A673 (cell line): ENCODE measurements around the gene FBXO45. TPM values are rescaled to one million over a fixed set of nuclear protein-coding genes. Genes with fewer than 3 reads are reported as not detected.
A peak's percentile ranks its signal among the peaks of the same experiment; 100 is the strongest.

Experiments
- BruUV-seq: library from RNA; stranded (reverse); fragments of 400-500 nt; replicated peaks from 2 replicates; lab custom pipeline; 2021; lab: Mats Ljungman, UMichigan
- CTCF ChIA-PET: fragments of 300-600 bp; sonication (Branson Sonifier 250); formaldehyde crosslinking; loops from one replicate; lab custom pipeline; 2022; ENCODE audit warnings: antibody characterized with exemption; lab: Charles Lee
- POLR2A ChIA-PET: fragments of 300-600 bp; sonication (Branson Sonifier 250); formaldehyde crosslinking; loops from one replicate; lab custom pipeline; 2022; ENCODE audit warnings: antibody characterized with exemption; ENCODE audit not compliant: low non-redundant PET; lab: Charles Lee
- DNase-seq: peaks from one replicate; pipeline ENCODE4 v3.0.0-alpha.2; 2015; ENCODE audit warnings: low spot score
- H3K27ac ChIP-seq: fragments of 200-600 bp; sonication (generic); 2 replicates; pipeline ENCODE4 v1.5.1; 2016; ENCODE audit warnings: mixed run types, low read depth, mild to moderate bottlenecking, mixed read lengths, antibody characterized with exemption, low read length; ENCODE audit not compliant: poor library complexity, severe bottlenecking
- H3K27me3 ChIP-seq: fragments of 200-600 bp; sonication (generic); replicated peaks from 2 replicates; pipeline ENCODE4 v1.6.1; 2017; ENCODE audit warnings: mixed run types, low read depth, mild to moderate bottlenecking, mixed read lengths, antibody characterized with exemption, low read length; ENCODE audit not compliant: insufficient read depth, poor library complexity
- H3K36me3 ChIP-seq: fragments of 200-600 bp; sonication (generic); 2 replicates; pipeline ENCODE4 v1.6.1; 2016; ENCODE audit warnings: mixed run types, mild to moderate bottlenecking, mixed read lengths, antibody characterized with exemption, low read length; ENCODE audit not compliant: insufficient read depth, poor library complexity, severe bottlenecking
- H3K4me1 ChIP-seq: fragments of 200-600 bp; sonication (generic); 2 replicates; pipeline ENCODE4 v1.6.1; 2017; ENCODE audit warnings: mixed run types, mild to moderate bottlenecking, mixed read lengths, antibody characterized with exemption, low read length; ENCODE audit not compliant: insufficient read depth, poor library complexity, severe bottlenecking
- H3K4me3 ChIP-seq: fragments of 200-600 bp; sonication (generic); 2 replicates; pipeline ENCODE4 v1.5.1; 2016; ENCODE audit warnings: low read depth, mixed run types, mild to moderate bottlenecking, mixed read lengths, low read length; ENCODE audit not compliant: poor library complexity, severe bottlenecking
- H3K9me3 ChIP-seq: fragments of 200-600 bp; sonication (generic); 2 replicates; pipeline ENCODE4 v1.6.1; 2016; ENCODE audit warnings: mixed run types, low read depth, mild to moderate bottlenecking, mixed read lengths, antibody characterized with exemption, low read length; ENCODE audit not compliant: poor library complexity, severe bottlenecking
- EZH2 ChIP-seq: fragments of 200-600 bp; sonication (generic); IDR thresholded peaks from 2 replicates; pipeline ENCODE4 v1.6.1; 2017; ENCODE audit warnings: borderline replicate concordance, low read depth, mild to moderate bottlenecking, mixed read lengths, antibody characterized with exemption, low read length; ENCODE audit not compliant: poor library complexity, severe bottlenecking
- intact Hi-C: fragments of 100-400 bp; cut with micrococcal nuclease; formaldehyde crosslinking; loops from one replicate; pipeline ENCODE4 v1.10.0; 2022; ENCODE audit not compliant: unreplicated experiment
- total RNA-seq: library from RNA; stranded (reverse); gene quantifications from 2 replicates; pipeline ENCODE4 v1.2.3, GENCODE V29; 2021
- TF ChIP-seq, protein P1 (sequence below): fragments of 300-800, 200-600 bp; sonication (generic); conservative IDR thresholded peaks from 2 replicates; pipeline ENCODE4 v1.5.1; 2017; ENCODE audit warnings: low read depth, mild to moderate bottlenecking, antibody characterized with exemption, low read length, moderate library complexity, mixed read lengths

Gene FBXO45
- total RNA-seq, 1 experiment from 2014 or later, result 23.0 TPM

DNA sequence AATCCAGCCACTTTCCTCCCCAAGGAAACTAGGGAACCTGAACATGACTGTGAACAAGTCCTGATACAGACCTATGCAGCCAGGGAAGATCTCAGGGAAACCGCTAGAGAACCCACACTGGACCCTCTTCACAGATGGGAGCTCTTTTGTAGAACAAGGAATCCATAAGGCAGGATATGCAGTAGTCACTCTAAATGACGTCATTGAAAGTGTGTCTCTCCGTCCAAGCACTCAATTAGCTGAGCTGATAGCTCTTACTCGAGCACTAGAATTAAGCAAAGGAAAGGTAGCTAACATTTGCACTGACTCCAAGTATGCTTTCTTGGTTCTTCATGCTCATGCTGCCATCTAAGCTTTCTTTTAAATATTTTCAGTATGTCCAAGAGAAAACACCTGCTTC, 43.3 kb upstream of the FBXO45 start:
- intact Hi-C loops, result no loop called here
- Histone ChIP-seq H3K36me3 (no peaks in the 10 kb centered on the region), H3K4me1 (no peaks in the 10 kb centered on the region), H3K4me3 (no peak overlapping the region), H3K9me3 (peaks cover 10% of the 10 kb centered on the region), H3K27ac (no peak overlapping the region), H3K27me3 (no peaks in the 10 kb centered on the region)
- TF ChIP-seq EZH2, result no peak
- TF ChIP-seq, protein P1, sequence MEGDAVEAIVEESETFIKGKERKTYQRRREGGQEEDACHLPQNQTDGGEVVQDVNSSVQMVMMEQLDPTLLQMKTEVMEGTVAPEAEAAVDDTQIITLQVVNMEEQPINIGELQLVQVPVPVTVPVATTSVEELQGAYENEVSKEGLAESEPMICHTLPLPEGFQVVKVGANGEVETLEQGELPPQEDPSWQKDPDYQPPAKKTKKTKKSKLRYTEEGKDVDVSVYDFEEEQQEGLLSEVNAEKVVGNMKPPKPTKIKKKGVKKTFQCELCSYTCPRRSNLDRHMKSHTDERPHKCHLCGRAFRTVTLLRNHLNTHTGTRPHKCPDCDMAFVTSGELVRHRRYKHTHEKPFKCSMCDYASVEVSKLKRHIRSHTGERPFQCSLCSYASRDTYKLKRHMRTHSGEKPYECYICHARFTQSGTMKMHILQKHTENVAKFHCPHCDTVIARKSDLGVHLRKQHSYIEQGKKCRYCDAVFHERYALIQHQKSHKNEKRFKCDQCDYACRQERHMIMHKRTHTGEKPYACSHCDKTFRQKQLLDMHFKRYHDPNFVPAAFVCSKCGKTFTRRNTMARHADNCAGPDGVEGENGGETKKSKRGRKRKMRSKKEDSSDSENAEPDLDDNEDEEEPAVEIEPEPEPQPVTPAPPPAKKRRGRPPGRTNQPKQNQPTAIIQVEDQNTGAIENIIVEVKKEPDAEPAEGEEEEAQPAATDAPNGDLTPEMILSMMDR, result no peak
- DNase-seq, result no peak
- CTCF ChIA-PET, result interaction anchor here (1.4 to 1.7 kb wide), 2 partner anchors 263 to 271 kb away, joined by 5 to 7 read pairs; no protein-coding TSS in a partner anchor
- POLR2A ChIA-PET, result interaction anchor here (0.6 kb wide), 1 partner anchor 60 kb away, joined by 3 read pairs; no protein-coding TSS in a partner anchor
- BruUV-seq, result no TSS peak

DNA sequence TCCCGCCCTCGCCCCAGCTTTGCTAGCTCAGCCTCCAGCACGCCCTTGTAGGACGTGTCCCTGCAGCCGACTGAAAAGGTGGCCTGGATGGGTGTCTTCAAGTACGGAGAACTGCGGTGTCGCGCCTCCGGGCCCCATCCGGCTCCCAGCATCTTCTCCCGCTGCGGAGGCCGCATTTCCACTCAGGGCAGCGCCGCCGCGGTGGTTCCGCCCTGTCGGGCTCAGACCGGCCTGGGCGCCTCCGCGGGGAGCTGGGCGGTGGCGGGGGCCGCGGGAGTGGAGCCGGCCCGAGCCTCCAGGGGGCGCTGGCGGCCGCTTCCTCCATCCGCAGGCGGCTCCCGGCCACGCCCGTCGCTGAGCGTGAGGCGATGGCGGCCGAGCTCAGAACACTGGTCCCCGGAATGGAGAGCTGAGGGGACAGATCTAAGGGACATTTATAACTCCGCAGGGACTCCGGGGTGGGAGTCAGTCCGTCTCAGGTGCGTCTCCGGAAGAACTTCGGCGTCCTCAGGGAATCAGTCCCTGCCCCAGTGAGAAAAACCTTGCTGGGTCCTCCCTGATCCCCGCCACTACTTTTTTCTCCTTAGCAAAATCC, 39.7 kb upstream of the FBXO45 start:
- intact Hi-C loops, result no loop called here
- ChIA-PET CTCF (interaction anchor here (0.7 to 1.4 kb wide), 4 partner anchors 8 to 156 kb away, joined by 3 to 7 read pairs (median 3); partner anchors contain the start of genes FBXO45 and WDR53), POLR2A (no interaction called here)
- peak overlapping the region; percentile 47 for H3K4me3 ChIP-seq
- no peaks in the 10 kb centered on the region for H3K4me1 ChIP-seq
- TF ChIP-seq, protein P1, result peak; percentile 62
- TF ChIP-seq EZH2, result no peak
- H3K27ac ChIP-seq, result no peak overlapping the region
- no peaks in the 10 kb centered on the region for H3K36me3 ChIP-seq
- no peaks in the 10 kb centered on the region for H3K27me3 ChIP-seq
- H3K9me3 ChIP-seq, result no peaks in the 10 kb centered on the region
- peak; percentile 83 for DNase-seq
- no TSS peak for BruUV-seq

DNA sequence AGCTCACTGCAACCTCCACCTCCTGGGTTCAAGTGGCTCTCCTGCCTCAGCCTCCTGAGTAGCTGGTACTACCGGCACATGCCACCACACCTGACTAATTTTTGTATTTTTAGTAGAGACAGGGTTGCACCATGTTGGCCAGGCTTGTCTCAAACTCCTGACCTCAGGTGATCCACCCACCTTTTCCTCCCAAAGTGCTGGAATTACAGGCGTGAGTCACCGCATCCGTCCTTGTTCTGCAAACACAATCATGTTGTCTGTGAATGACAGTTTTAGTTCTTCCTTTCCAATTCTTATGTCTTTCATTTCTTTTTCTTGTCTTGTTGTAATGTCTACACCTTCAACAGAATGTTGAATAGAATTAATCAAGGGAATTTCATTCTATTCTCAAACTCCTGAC, 37.0 kb upstream of the FBXO45 start:
- no peak overlapping the region for H3K27ac ChIP-seq
- H3K36me3 ChIP-seq, result no peaks in the 10 kb centered on the region
- intact Hi-C loops, result loop anchor here (10.0 kb wide), 1 partner anchor 433 kb away; the partner anchor contains the start of gene PIGZ
- POLR2A ChIA-PET, result interaction anchor here (0.6 kb wide), 1 partner anchor 606 kb away, joined by 3 read pairs; no protein-coding TSS in a partner anchor
- no peak for DNase-seq
- no peak overlapping the region for H3K4me3 ChIP-seq
- TF ChIP-seq, protein P1, result no peak
- no peak for TF ChIP-seq EZH2
- BruUV-seq, result no TSS peak
- H3K9me3 ChIP-seq, result no peaks in the 10 kb centered on the region
- no peaks in the 10 kb centered on the region for H3K4me1 ChIP-seq
- H3K27me3 ChIP-seq, result no peaks in the 10 kb centered on the region
- CTCF ChIA-PET, result interaction anchor here (0.6 kb wide), 1 partner anchor 30 kb away, joined by 3 read pairs; no protein-coding TSS in a partner anchor
